Endometrium (tissue), 2 donors: ENCODE measurements around the gene ARMC5.
"Not testable (repeated sequence)": the region's sequence is repeated elsewhere in the genome, so short reads cannot be mapped to it uniquely, and the experiment has no call there.

Source experiments
- FAIRE-seq: peaks from 2 replicates; lab custom pipeline; 2012; peaks lifted over from hg19 to GRCh38; lab: Jason Lieb, UNC
- donor health status: control.
- donor health status: control.

Gene ARMC5

GRCh38 chr16:31501226-31501965 is 42.1 kb downstream of the ARMC5 start:
- no peak for FAIRE-seq

- FAIRE-seq, result no peak
These were observed 42.7 kb downstream of the ARMC5 start for GRCh38 chr16:31501966-31502348.

- FAIRE-seq, result no peak
These were observed 43.7 kb downstream of the ARMC5 start for GRCh38 chr16:31502981-31503380.

- not testable (repeated sequence) for FAIRE-seq
These were observed 44.3 kb downstream of the ARMC5 start for GRCh38 chr16:31503555-31503954.

GRCh38 chr16:31504159-31504558 is 44.9 kb downstream of the ARMC5 start:
- FAIRE-seq, result no peak

GRCh38 chr16:31505483-31505882 is 46.2 kb downstream of the ARMC5 start:
- no peak for FAIRE-seq

- FAIRE-seq, result no peak
These were observed 48.3 kb downstream of the ARMC5 start for GRCh38 chr16:31507617-31507928.

- FAIRE-seq, result no peak
These were observed 48.8 kb downstream of the ARMC5 start, which contains the start of gene RUSF1 for GRCh38 chr16:31507929-31508705. Gene RUSF1 (minus strand): TSS chr16:31508391. CDS start chr16:31508373, 18 bp downstream.

GRCh38 chr16:31508706-31509195 is 49.5 kb downstream of the ARMC5 start:
- no peak for FAIRE-seq

- no peak for FAIRE-seq
These were observed 53.8 kb downstream of the ARMC5 start for GRCh38 chr16:31513126-31513525.

GRCh38 chr16:31513884-31514283 is 54.6 kb downstream of the ARMC5 start:
- FAIRE-seq, result no peak
